ENCODE measurements around the gene C10orf90. TPM values are rescaled to one million over a fixed set of nuclear protein-coding genes. Genes with fewer than 3 reads are reported as not detected.
A peak's percentile ranks its signal among the peaks of the same experiment; 100 is the strongest.
"Not testable (repeated sequence)": the region's sequence is repeated elsewhere in the genome, so short reads cannot be mapped to it uniquely, and the experiment has no call there.

The C10orf90 gene
- total RNA-seq, 1 donor from 2014 or later = not detected

GRCh38 chr10:126551202-126551601 is 119.3 kb downstream of the C10orf90 start:
- intact Hi-C loops (cut with DNase I) = no loop called here
- Histone ChIP-seq H3K36me3 (no peaks in the 10 kb centered on the region), H3K9me3 (no peaks in the 10 kb centered on the region), H3K27me3 (no peaks in the 10 kb centered on the region), H3K27ac (no peak overlapping the region), H3K4me1 (no peaks in the 10 kb centered on the region), H3K4me3 (no peak overlapping the region)
- ATAC-seq (peak; percentile 75), DNase-seq (no peak)
- no peak for TF ChIP-seq CTCF (IDR thresholded peaks at IDR 0.05)

GRCh38 chr10:126550586-126550985 is 119.9 kb downstream of the C10orf90 start:
- H3K9me3 ChIP-seq; ATAC-seq; H3K4me1 ChIP-seq; H3K27me3 ChIP-seq; intact Hi-C loops (cut with DNase I); H3K27ac ChIP-seq; DNase-seq; H3K4me3 ChIP-seq; H3K36me3 ChIP-seq: not testable (repeated sequence)

- TF ChIP-seq CTCF (IDR thresholded peaks at IDR 0.05) = no peak
- no peak overlapping the region for H3K4me3 ChIP-seq
- no peaks in the 10 kb centered on the region for H3K27me3 ChIP-seq
- H3K27ac ChIP-seq = no peak overlapping the region
- no peaks in the 10 kb centered on the region for H3K9me3 ChIP-seq
- H3K36me3 ChIP-seq = no peaks in the 10 kb centered on the region
- intact Hi-C loops (cut with DNase I) = no loop called here
- no peak for DNase-seq
- no peak for ATAC-seq
- no peaks in the 10 kb centered on the region for H3K4me1 ChIP-seq
These were observed 121.1 kb downstream of the C10orf90 start for GRCh38 chr10:126549344-126549743.

GRCh38 chr10:126544565-126544964 is 125.9 kb downstream of the C10orf90 start:
- no peak for TF ChIP-seq CTCF (IDR thresholded peaks at IDR 0.05)
- Histone ChIP-seq H3K9me3 (no peaks in the 10 kb centered on the region), H3K4me3 (no peak overlapping the region), H3K27me3 (no peaks in the 10 kb centered on the region), H3K4me1 (no peaks in the 10 kb centered on the region), H3K36me3 (no peaks in the 10 kb centered on the region), H3K27ac (no peak overlapping the region)
- DNase-seq (no peak), ATAC-seq (no peak)
- intact Hi-C loops (cut with DNase I) = no loop called here

GRCh38 chr10:126538439-126539135 is 131.9 kb downstream of the C10orf90 start:
- intact Hi-C loops (cut with DNase I) = no loop called here
- no peak for DNase-seq

GRCh38 chr10:126536656-126537055 is 133.8 kb downstream of the C10orf90 start:
- Histone ChIP-seq H3K4me3 (no peak overlapping the region), H3K27me3 (no peaks in the 10 kb centered on the region), H3K27ac (no peak overlapping the region), H3K9me3 (no peaks in the 10 kb centered on the region), H3K4me1 (no peaks in the 10 kb centered on the region), H3K36me3 (no peaks in the 10 kb centered on the region)
- peak; percentile 47 for ATAC-seq
- no peak for DNase-seq
- intact Hi-C loops (cut with DNase I) = no loop called here
- no peak for TF ChIP-seq CTCF (IDR thresholded peaks at IDR 0.05)

More at GRCh38 chr10:126538439-126539135, 131.9 kb downstream of the C10orf90 start:
- no peak for TF ChIP-seq CTCF (IDR thresholded peaks at IDR 0.05)
- no peak overlapping the region for H3K4me3 ChIP-seq
- no peak overlapping the region for H3K27ac ChIP-seq
- no peaks in the 10 kb centered on the region for H3K27me3 ChIP-seq
- H3K4me1 ChIP-seq = no peaks in the 10 kb centered on the region
- H3K9me3 ChIP-seq = no peaks in the 10 kb centered on the region
- ATAC-seq = no peak
- no peaks in the 10 kb centered on the region for H3K36me3 ChIP-seq
